HEK293T (cell line): ENCODE results near the gene HACE1.

ENCODE experiments used
- ARNT ChIP-seq: fragments of 450-650 bp; IDR thresholded peaks from 2 replicates; pipeline ENCODE4 v1.6.1; 2017; ENCODE audit warnings: mild to moderate bottlenecking
- BHLHE40 ChIP-seq: fragments of 450-650 bp; IDR thresholded peaks from 2 replicates; pipeline ENCODE4 v1.6.1; 2016; ENCODE audit warnings: mild to moderate bottlenecking, moderate library complexity, borderline replicate concordance
- FOXA1 ChIP-seq: fragments of 450-650 bp; IDR thresholded peaks from 2 replicates; pipeline ENCODE4 v1.6.1; 2016; ENCODE audit warnings: mild to moderate bottlenecking
- FOXK2 ChIP-seq: fragments of 450-650 bp; IDR thresholded peaks from 2 replicates; pipeline ENCODE4 v1.6.1; 2016; ENCODE audit warnings: mild to moderate bottlenecking
- FOXM1 ChIP-seq: fragments of 450-650 bp; IDR thresholded peaks from 2 replicates; pipeline ENCODE4 v1.6.1; 2017; ENCODE audit warnings: mild to moderate bottlenecking, borderline replicate concordance
- HDGF ChIP-seq: fragments of 450-650 bp; IDR thresholded peaks from 2 replicates; pipeline ENCODE4 v1.6.1; 2017; ENCODE audit warnings: antibody characterized with exemption, borderline replicate concordance
- L3MBTL2 ChIP-seq: fragments of 450-650 bp; conservative IDR thresholded peaks from 2 replicates; pipeline ENCODE4 v1.6.1; 2016; ENCODE audit warnings: mild to moderate bottlenecking
- LEF1 ChIP-seq: fragments of 450-650 bp; IDR thresholded peaks from 2 replicates; pipeline ENCODE4 v1.6.1; 2017; ENCODE audit warnings: mild to moderate bottlenecking, borderline replicate concordance
- NFRKB ChIP-seq: fragments of 450-650 bp; IDR thresholded peaks from 2 replicates; pipeline ENCODE4 v1.6.1; 2016; ENCODE audit warnings: mild to moderate bottlenecking, moderate library complexity
- PKNOX1 ChIP-seq: fragments of 450-650 bp; IDR thresholded peaks from 2 replicates; pipeline ENCODE4 v1.6.1; 2016
- SP1 ChIP-seq: fragments of 450-650 bp; IDR thresholded peaks from 2 replicates; pipeline ENCODE4 v1.6.1; 2017
- SUZ12 ChIP-seq: fragments of 450-650 bp; IDR thresholded peaks from 2 replicates; pipeline ENCODE4 v1.6.1; 2016; ENCODE audit warnings: mild to moderate bottlenecking
- TARDBP ChIP-seq: fragments of 450-650 bp; IDR thresholded peaks from 2 replicates; pipeline ENCODE4 v1.6.1; 2016
- ZNF384 ChIP-seq: fragments of 450-650 bp; IDR thresholded peaks from 2 replicates; pipeline ENCODE4 v1.6.1; 2016

- no peak for TF ChIP-seq TARDBP
- no peak for TF ChIP-seq SP1
- TF ChIP-seq HDGF: no peak
- no peak for TF ChIP-seq FOXM1
- TF ChIP-seq NFRKB: no peak
- TF ChIP-seq ARNT: no peak
- no peak for TF ChIP-seq FOXK2
- TF ChIP-seq BHLHE40: no peak
- TF ChIP-seq SUZ12: no peak
- TF ChIP-seq LEF1: no peak
- TF ChIP-seq PKNOX1: no peak
- no peak for TF ChIP-seq L3MBTL2
- no peak for TF ChIP-seq FOXA1
- TF ChIP-seq ZNF384: no peak
Measured at GRCh38 chr6:104855507-104855906, 4.2 kb downstream of the HACE1 start.
